Adrenal gland (tissue), 5 donors: ENCODE measurements around the gene KXD1.

ENCODE experiments used
- CTCF ChIP-seq, 6 experiments: fragments of 450-650 bp in 4 of 6; fragments of 200-600 bp in 2 of 6; sonication (generic) in 1 of 6; IDR thresholded peaks; 1 replicate in 5 of 6; 2 replicates in 1 of 6; pipeline versions ENCODE4 v1.5.1 to v1.8.0; 2016 to 2021; ENCODE audit warnings: antibody characterized with exemption in 6 of 6, mild to moderate bottlenecking in 2 of 6, moderate library complexity in 1 of 6
- POLR2A ChIP-seq, 2 donors: fragments of 450-650 bp; IDR thresholded peaks; one replicate each; pipeline ENCODE4 v1.6.1; 2017; ENCODE audit warnings: antibody characterized with exemption in 2 of 2, mild to moderate bottlenecking in 2 of 2, moderate library complexity in 1 of 2
- donor health status: DM: no; HTN: no; CAD: no.

GRCh38 chr19:18541258-18541991 is 16.2 kb upstream of the KXD1 start:
- TF ChIP-seq CTCF (IDR thresholded peaks at IDR 0.05), result no peak
- no peak for TF ChIP-seq POLR2A (IDR thresholded peaks at IDR 0.05)
